Esophagus muscularis mucosa (tissue), 4 donors: Measurements from ENCODE around the gene WDR38. TPM values are rescaled to one million over a fixed set of nuclear protein-coding genes. Genes with fewer than 3 reads are reported as not detected.

Source experiments
- DNase-seq: peaks from one replicate; pipeline ENCODE4 v3.0.0-alpha.2; 2017; ENCODE audit errors: extremely low spot score
- H3K27ac ChIP-seq, 4 donors: fragments of 200-600 bp; sonication (generic); replicated peaks in 1 of 4; 1 replicate in 3 of 4; 2 replicates in 1 of 4; pipeline ENCODE4 v1.5.1; 2016 to 2019; ENCODE audit warnings: mild to moderate bottlenecking in 1 of 4
- H3K27me3 ChIP-seq, 4 donors: fragments of 200-600 bp; sonication (generic); one replicate each; pipeline versions ENCODE4 v1.5.1 to v1.6.0; 2016 to 2019
- H3K36me3 ChIP-seq, 4 donors: fragments of 200-600 bp; sonication (generic); one replicate each; pipeline ENCODE4 v1.5.1; 2016 to 2019
- H3K4me1 ChIP-seq, 4 donors: fragments of 200-600 bp; sonication (generic); one replicate each; pipeline ENCODE4 v1.5.1; 2016 to 2019
- H3K4me3 ChIP-seq, 4 donors: fragments of 200-600 bp; sonication (generic); 1 replicate in 2 of 4; 2 replicates in 2 of 4; pipeline ENCODE4 v1.5.1; 2016 to 2019; ENCODE audit warnings: mild to moderate bottlenecking in 4 of 4, moderate library complexity in 1 of 4
- H3K9me3 ChIP-seq, 4 donors: fragments of 200-600 bp; sonication (generic); 1 replicate in 3 of 4; 2 replicates in 1 of 4; pipeline ENCODE4 v1.5.1; 2016 to 2019
- EP300 ChIP-seq: sonication (generic); formaldehyde crosslinking; IDR thresholded peaks from one replicate; pipeline ENCODE4 v1.6.1; 2017; ENCODE audit warnings: antibody characterized with exemption
- POLR2A ChIP-seq: fragments of 450-650 bp; IDR thresholded peaks from one replicate; pipeline ENCODE4 v1.6.1; 2017; ENCODE audit warnings: antibody characterized with exemption, moderate library complexity, mild to moderate bottlenecking, low read depth
- POLR2AphosphoS5 ChIP-seq, 2 donors: sonication (generic); formaldehyde crosslinking; IDR thresholded peaks; one replicate each; pipeline ENCODE4 v1.6.1; 2017; ENCODE audit warnings: antibody characterized with exemption in 2 of 2
- WGBS: methylation state at CpG from one replicate; pipeline ENCODE4 v1.1.5; 2018; 5-methylcytosine and 5-hydroxymethylcytosine counted together
- intact Hi-C: fragments of 100-400 bp; cut with DNase I; formaldehyde crosslinking; loops from one replicate; pipeline ENCODE4 v1.15.1; 2023
- total RNA-seq, 4 donors: library from RNA; depleted of rRNA; stranded (reverse); fragments of >200 nt; gene quantifications; one replicate each; pipeline versions ENCODE4 v1.1.0 to v1.2.1, GENCODE V29; 2016
- TF ChIP-seq, protein P1 (sequence below), 3 experiments: fragments of 200-600 bp in 2 of 3; fragments of 450-650 bp in 1 of 3; sonication (generic) in 2 of 3; IDR thresholded peaks; one replicate each; pipeline ENCODE4 v1.5.1; 2017 to 2019; ENCODE audit warnings: antibody characterized with exemption in 3 of 3, mild to moderate bottlenecking in 2 of 3, moderate library complexity in 1 of 3

Gene WDR38
- total RNA-seq, 4 donors from 2014 or later, result 0.32 TPM; not detected in 3

DNA sequence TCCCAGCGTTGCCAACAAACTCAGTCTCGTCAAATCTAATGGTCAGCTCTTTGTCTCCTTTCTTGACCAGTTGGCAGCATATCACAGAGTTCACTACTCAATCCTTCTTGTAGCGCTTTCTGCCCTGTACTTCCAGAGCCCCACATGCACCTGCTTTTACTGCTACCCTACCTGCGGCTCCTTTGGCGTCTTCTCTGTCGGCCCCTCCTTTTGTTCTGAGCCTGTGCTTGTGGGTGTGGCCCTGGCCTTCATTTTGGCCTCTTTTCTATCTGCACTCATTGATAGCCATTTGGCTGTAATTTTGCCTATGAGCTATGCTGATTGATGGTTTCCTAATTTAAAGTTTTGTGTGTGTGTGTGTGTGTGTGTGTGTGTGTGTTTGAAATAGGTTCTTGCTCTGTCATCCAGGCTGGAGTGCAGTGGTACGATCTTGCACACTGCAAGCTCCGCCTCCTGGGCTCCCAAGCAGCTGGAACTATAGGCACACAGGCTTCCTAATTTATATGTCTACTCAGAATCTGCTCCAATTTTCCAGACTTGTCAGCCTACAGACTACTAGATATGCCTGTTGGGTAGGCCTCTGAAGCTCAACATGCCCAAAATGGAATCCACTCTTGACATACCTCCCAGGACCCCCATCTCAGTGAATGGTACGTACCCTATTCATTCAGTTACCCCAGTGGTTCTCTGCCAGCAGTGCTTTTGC lies 40.9 kb downstream of the WDR38 start:
- no peaks in the 10 kb centered on the region for H3K27me3 ChIP-seq
- TF ChIP-seq POLR2AphosphoS5 (IDR thresholded peaks at IDR 0.05) (no peak), EP300 (no peak), POLR2A (no peak)
- TF ChIP-seq, protein P1, sequence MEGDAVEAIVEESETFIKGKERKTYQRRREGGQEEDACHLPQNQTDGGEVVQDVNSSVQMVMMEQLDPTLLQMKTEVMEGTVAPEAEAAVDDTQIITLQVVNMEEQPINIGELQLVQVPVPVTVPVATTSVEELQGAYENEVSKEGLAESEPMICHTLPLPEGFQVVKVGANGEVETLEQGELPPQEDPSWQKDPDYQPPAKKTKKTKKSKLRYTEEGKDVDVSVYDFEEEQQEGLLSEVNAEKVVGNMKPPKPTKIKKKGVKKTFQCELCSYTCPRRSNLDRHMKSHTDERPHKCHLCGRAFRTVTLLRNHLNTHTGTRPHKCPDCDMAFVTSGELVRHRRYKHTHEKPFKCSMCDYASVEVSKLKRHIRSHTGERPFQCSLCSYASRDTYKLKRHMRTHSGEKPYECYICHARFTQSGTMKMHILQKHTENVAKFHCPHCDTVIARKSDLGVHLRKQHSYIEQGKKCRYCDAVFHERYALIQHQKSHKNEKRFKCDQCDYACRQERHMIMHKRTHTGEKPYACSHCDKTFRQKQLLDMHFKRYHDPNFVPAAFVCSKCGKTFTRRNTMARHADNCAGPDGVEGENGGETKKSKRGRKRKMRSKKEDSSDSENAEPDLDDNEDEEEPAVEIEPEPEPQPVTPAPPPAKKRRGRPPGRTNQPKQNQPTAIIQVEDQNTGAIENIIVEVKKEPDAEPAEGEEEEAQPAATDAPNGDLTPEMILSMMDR (IDR thresholded peaks at IDR 0.05), result no peak
- peaks cover 0 to 5% (median 0%) of the 10 kb centered on the region in 4 donors for H3K4me1 ChIP-seq
- peaks cover 56 to 97% (median 86%) of the 10 kb centered on the region in 4 donors for H3K36me3 ChIP-seq
- intact Hi-C loops, result no loop called here
- WGBS, result 82% methylated on average over 9 of the region's 9 CpGs
- no peak overlapping the region for H3K4me3 ChIP-seq
- H3K9me3 ChIP-seq, result no peaks in the 10 kb centered on the region
- H3K27ac ChIP-seq, result no peak overlapping the region
- no peak for DNase-seq

DNA sequence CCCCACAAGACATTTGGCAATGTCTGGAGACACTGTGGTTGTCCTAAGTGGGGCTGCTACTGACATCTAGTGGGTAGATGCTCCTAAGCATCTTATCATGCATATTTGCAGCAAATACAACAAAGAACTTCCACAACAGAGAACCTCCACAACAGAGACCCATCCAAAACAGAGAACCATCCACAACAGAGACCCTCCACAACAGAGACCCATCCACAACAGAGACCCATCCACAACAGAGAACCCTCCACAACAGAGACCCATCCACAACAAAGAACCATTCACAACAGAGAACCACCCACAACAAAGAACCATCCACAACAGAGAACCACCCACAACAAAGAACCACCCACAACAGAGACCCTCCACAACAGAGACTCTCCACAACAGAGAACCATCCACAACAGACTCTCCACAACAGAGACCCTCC lies 41.5 kb downstream of the WDR38 start:
- Histone ChIP-seq H3K4me1 (peaks cover 0 to 5% (median 0%) of the 10 kb centered on the region in 4 donors), H3K9me3 (no peaks in the 10 kb centered on the region), H3K27me3 (no peaks in the 10 kb centered on the region), H3K27ac (no peak overlapping the region), H3K4me3 (no peak overlapping the region), H3K36me3 (peaks cover 56 to 97% (median 86%) of the 10 kb centered on the region in 4 donors)
- TF ChIP-seq, protein P1 (IDR thresholded peaks at IDR 0.05), result peak in 2 of 3 experiments; percentile 19 to 37
- TF ChIP-seq POLR2A, result no peak
- intact Hi-C loops, result no loop called here
- no peak for DNase-seq

DNA sequence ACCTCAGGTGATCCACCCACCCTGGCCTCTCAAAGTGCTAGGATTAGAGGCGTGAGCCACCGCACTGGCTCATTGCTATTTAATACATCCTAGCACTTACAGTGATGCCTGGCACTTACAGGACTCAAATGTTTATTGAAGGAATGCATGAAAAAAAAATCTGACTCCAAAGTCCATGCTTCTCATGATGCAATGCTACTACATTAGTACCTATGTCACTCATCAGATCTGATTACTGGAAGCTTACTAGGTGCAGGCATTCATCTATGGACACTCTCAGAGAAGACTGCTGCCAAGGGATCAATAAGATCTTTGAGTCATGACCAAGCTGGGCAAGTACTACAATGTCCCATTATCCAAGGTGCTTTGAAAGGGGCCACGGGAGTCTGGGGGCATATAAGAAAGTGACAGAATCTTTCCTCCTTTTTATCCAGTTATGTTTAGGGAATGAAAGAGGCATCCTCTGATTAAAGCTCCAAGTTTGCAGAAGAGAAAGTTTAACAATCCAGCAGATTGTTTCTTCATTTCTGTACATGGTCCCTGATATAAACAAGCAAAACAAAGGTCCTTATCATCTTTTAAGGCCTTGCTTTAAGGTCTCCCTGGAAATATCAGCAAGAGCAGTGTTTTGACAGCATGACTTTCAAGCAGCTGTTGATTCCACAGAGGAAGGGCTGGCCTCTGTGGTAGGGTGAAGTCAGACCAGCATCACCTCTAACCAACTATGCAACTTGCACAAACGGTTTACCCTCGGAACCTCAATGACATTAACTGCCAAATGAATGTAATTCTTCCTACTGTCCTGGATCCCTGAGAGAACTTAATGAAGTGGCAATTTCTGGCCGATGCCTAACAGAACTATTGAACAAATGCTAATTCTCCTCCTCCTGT lies 44.6 kb downstream of the WDR38 start:
- H3K4me1 ChIP-seq, result peaks cover 0 to 5% (median 0%) of the 10 kb centered on the region in 4 donors
- no peak for DNase-seq
- no peak for TF ChIP-seq POLR2A
- TF ChIP-seq POLR2AphosphoS5 (IDR thresholded peaks at IDR 0.05), result no peak
- TF ChIP-seq, protein P1 (IDR thresholded peaks at IDR 0.05), result no peak
- TF ChIP-seq EP300, result no peak
- 90% methylated on average over 6 of the region's 6 CpGs for WGBS
- H3K9me3 ChIP-seq, result no peaks in the 10 kb centered on the region
- H3K36me3 ChIP-seq, result peaks cover 40 to 91% (median 71%) of the 10 kb centered on the region in 4 donors
- intact Hi-C loops, result no loop called here
- H3K4me3 ChIP-seq, result no peak overlapping the region
- no peak overlapping the region for H3K27ac ChIP-seq
- H3K27me3 ChIP-seq, result no peaks in the 10 kb centered on the region

DNA sequence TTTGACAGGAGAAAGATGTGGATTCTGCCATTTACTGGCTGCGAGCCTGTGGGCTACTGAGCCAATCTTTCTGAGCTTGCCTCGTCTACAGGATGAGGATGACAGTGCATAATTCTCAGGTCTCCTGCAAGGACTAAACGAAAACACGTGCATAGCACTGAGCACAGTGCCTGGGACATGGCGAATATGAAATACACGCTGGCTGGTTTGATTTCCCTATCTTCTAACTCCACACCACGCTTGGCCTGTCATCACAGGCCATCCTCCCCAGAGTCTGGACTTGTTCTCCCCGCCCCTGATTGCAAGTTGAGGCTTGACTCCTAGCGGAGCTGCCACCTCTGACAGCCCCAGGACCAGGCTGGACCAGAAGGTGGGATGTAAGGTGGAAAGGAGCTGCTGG lies 46.6 kb downstream of the WDR38 start:
- TF ChIP-seq EP300 (no peak), POLR2AphosphoS5 (IDR thresholded peaks at IDR 0.05) (no peak), POLR2A (no peak)
- TF ChIP-seq, protein P1 (IDR thresholded peaks at IDR 0.05), result no peak
- Histone ChIP-seq H3K9me3 (no peaks in the 10 kb centered on the region), H3K4me1 (no peaks in the 10 kb centered on the region), H3K4me3 (no peak overlapping the region), H3K27me3 (no peaks in the 10 kb centered on the region), H3K36me3 (peaks cover 45 to 92% (median 65%) of the 10 kb centered on the region in 4 donors), H3K27ac (no peak overlapping the region)
- WGBS, result 91% methylated on average over 9 of the region's 9 CpGs
- intact Hi-C loops, result no loop called here
- no peak for DNase-seq
